T1000 (cell line): ENCODE results near the gene MLXIP.

Source experiments
- DNase-seq: peaks from one replicate; lab custom pipeline; 2025; ENCODE audit warnings: mixed read lengths; lab: John Stamatoyannopoulos, UW

The MLXIP gene

DNA sequence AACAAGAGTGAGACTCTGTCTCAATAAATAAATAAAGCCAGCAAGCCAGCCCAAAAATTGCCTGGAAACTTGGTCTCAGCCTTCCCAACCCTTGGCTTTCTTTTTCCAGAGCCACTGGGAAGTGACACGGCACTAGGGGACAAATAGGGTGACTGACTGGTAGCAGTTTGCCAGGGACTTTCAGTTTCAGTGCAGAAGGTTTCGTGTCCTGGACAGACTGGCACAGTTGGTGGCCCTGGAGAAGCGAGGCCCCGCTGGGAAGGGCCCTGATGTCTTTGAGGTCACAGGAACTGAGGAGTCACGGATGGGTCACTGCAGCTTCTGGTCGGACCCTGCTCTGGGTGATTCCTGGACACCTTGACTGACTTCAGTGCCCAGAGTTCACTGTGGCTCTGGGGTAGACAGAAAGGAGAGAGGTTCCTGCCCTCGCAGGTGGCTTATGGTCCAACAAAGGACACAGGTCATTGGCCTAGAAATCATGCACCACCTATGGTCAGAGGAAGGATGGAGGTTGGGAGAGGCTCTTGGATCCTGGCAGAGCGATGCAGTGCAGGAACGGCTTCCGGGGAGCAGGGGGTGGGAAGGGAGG lies 107.0 kb downstream of the MLXIP start:
- no peak for DNase-seq

DNA sequence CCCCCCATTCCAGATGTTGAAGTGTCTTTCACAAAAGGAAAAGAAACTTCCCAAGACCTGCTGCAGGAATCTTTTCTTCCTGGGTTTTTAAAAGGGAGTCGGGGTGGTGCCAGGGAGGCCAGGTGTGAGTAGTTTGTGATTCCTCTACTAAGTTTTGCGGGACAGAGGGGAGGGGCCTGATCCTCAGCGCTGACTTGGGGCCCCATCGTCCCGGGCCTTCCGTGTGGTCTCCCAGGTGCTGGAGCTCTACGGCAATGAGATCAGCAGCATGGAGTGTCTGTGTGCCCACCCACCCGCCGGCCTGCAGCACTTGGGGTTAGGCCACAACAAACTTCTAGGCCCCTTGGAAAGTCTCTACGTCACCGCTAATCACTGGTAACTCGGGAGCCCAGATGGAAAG lies 108.9 kb downstream of the MLXIP start:
- no peak for DNase-seq

DNA sequence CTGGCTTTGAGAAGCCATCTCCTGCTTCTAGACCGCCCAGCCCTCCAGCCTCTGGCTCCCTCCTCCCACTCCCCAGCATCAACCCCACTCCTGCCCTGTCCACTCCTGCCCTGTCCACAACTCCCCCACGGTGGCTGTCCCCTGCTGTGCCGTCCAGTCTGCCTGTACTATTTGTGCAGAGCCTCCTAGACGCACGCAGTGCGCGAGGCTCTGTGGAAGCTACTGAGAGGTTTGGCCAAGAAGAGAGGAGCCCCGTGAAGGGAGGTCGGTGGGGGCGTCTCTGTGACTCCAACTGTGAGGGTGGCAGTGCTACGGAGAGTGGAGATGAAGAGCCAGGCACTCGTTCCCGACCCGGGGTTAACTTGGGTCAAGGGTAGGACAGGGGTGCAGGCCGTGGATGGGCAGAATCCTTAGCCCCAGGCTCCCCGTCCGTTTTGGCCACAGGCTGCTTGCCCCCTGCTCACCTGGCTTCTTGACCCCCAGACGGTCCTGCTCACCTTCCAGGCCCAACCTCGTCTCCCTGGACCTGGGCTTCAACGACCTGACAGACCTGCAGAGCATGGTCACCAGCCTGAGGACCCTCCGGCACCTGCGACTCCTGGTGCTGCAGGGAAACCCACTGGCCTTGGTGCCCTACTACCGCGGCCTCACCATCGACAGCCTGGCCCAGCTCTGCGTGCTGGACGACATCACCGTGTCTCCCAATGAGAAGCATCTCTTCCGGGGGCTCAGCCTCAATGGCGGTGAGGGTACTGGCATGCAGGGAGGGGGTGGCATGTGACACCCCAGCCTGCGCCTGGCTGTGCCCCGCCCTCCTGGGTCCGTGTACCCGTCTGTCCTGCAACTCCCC lies 111.3 kb downstream of the MLXIP start:
- DNase-seq = no peak

DNA sequence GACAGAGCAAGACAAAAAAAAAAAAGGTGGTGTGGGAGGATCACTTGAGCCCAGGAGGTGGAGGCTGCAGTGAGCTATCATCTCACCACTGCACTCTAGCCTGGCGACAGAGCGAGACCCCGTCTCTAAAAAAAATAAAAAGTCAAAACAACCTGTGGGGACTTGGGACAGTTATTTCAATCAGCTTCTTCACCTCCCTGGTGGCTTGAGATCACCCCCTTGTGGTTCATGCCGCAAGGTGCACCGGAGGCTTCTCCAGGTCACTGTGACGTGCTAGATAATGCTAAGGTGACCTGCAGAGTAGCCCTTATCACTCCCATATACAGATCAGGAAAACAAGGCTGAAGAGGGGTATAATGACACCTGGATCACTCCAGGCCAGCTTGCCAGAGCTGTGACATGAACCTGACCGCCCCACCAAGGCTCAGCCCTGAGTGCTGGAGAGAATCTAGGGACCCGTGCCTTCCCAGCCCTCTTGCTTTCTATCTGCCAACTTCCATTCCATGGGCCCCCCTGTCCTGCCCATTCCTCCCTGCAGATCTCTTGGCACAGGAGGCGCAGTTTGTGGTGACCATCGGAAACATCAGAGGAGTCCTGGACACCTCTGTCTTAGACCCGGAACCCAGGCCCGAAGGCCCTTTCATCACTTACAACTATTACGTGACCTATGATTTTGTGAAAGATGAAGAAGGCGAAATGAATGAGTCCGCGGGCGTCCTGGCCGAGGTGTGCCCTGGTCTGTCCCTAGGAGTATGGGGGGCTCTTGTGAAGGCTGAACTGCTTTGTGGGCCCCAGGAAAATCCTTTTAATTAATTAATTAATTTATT lies 112.5 kb downstream of the MLXIP start:
- DNase-seq = peak; percentile 69

DNA sequence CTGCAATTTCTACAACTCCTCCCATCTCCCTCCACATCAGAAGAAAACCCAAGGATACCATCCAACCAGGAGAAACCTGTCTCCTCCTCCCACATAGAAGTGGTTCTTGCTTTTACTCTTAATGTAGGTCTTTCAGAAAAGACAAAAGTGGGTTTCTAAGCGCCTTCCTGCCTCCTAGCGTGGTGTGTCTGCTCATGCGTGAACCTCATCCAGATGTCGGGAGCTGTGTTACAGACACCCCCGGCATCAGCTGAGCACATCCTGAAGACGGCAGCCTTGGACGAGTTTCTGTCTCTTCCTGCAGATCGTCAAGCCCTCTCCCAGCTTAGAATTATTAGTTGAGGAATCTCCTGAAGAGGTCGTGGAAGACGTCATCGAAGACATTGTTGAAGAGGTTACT lies 113.9 kb downstream of the MLXIP start:
- DNase-seq = no peak

DNA sequence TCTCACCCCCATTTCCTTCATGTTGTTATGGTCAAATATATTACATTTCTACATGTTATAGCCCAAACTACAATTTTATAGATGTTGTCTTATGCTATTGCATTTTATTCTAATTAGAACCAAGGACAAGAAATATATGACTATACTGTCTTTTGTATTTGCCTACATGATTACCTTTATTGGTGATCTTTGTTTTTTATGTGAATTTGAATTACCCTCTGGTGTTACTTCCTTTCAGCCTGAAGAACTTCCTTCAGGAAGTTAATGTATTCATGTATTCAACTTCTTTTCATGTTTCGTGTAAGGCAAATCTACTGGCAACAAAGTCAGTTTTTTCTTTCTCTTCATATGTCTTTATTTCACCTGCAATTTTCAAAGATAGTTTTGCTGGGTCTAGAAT lies 116.2 kb downstream of the MLXIP start:
- DNase-seq = no peak

DNA sequence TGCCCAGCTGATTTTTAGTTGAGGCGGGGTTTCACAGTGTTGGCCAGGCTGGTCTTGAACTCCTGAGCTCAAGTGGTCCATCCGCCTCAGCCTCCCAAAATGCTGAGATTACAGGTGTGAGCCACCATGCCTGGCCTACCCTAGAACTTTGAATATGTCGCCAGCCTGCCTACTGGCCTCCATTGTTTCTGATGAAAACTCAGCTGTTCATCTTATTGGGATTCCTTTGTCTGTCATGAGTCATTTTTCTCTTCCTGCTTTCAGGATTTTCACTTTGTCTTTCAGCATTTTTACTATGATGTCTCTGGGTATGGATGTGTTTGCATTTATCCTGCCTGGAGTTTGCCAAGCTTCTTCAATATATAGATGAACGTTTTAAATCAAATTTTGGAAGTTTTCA lies 116.8 kb downstream of the MLXIP start:
- DNase-seq = no peak
